Astrocyte (in vitro differentiated cells and primary cell): ENCODE measurements around the gene IPPK. TPM values are rescaled to one million over a fixed set of nuclear protein-coding genes. Genes with fewer than 3 reads are reported as not detected.

Experiments
- DNase-seq: peaks from one replicate; pipeline ENCODE4 v3.0.0-alpha.2; 2010; ENCODE audit warnings: low read depth
- FAIRE-seq: peaks from 2 replicates; lab custom pipeline; 2011; peaks lifted over from hg19 to GRCh38; lab: Jason Lieb, UNC
- H2AFZ ChIP-seq: 2 replicates; pipeline ENCODE4 v1.6.0; 2012; ENCODE audit warnings: low read depth, low read length, inconsistent platforms
- H3K27ac ChIP-seq: 2 replicates; pipeline ENCODE4 v1.5.1; 2011; ENCODE audit warnings: low read depth, low read length, inconsistent platforms
- H3K27me3 ChIP-seq: 2 replicates; pipeline ENCODE4 v1.6.0; 2011; ENCODE audit warnings: low read length, inconsistent platforms; ENCODE audit not compliant: insufficient read depth
- H3K36me3 ChIP-seq: 2 replicates; pipeline ENCODE4 v1.5.1; 2011; ENCODE audit warnings: low read length, inconsistent platforms; ENCODE audit not compliant: insufficient read depth
- H3K4me1 ChIP-seq: 2 replicates; pipeline ENCODE4 v1.5.1; 2011; ENCODE audit warnings: low read length, inconsistent platforms; ENCODE audit not compliant: insufficient read depth
- H3K4me2 ChIP-seq: 2 replicates; pipeline ENCODE4 v1.6.0; 2012; ENCODE audit warnings: low read length, inconsistent platforms
- H3K4me3 ChIP-seq: 2 replicates; pipeline ENCODE4 v1.5.1; 2011; ENCODE audit warnings: low read depth, mild to moderate bottlenecking, low read length, inconsistent platforms; ENCODE audit not compliant: insufficient read depth
- H3K79me2 ChIP-seq: 2 replicates; pipeline ENCODE4 v1.6.0; 2012; ENCODE audit warnings: mild to moderate bottlenecking, low read length, inconsistent platforms; ENCODE audit not compliant: insufficient read depth
- H3K9ac ChIP-seq: 2 replicates; pipeline ENCODE4 v1.6.0; 2012; ENCODE audit warnings: mild to moderate bottlenecking, low read length, inconsistent platforms
- H3K9me3 ChIP-seq: 2 replicates; pipeline ENCODE4 v1.5.1; 2012; ENCODE audit warnings: low read depth, mild to moderate bottlenecking, low read length, inconsistent platforms; ENCODE audit not compliant: insufficient read depth
- H4K20me1 ChIP-seq: 2 replicates; pipeline ENCODE4 v1.6.0; 2012; ENCODE audit warnings: low read length, inconsistent platforms; ENCODE audit not compliant: insufficient read depth
- H3K27ac Mint-ChIP-seq: one replicate; pipeline ENCODE4 v1.8.0; 2021; ENCODE audit warnings: mild to moderate bottlenecking, mixed read lengths; ENCODE audit not compliant: unreplicated experiment
- H3K27me3 Mint-ChIP-seq: one replicate; pipeline ENCODE4 v1.8.0; 2021; ENCODE audit warnings: low read depth, mixed read lengths; ENCODE audit not compliant: unreplicated experiment
- H3K36me3 Mint-ChIP-seq: one replicate; pipeline ENCODE4 v1.8.0; 2021; ENCODE audit warnings: low read depth, mixed read lengths; ENCODE audit not compliant: unreplicated experiment
- H3K4me1 Mint-ChIP-seq: one replicate; pipeline ENCODE4 v1.8.0; 2021; ENCODE audit warnings: low read depth, mixed read lengths; ENCODE audit not compliant: unreplicated experiment
- H3K4me3 Mint-ChIP-seq: one replicate; pipeline ENCODE4 v1.8.0; 2021; ENCODE audit warnings: mild to moderate bottlenecking, moderate library complexity, mixed read lengths; ENCODE audit not compliant: unreplicated experiment
- H3K9me3 Mint-ChIP-seq: one replicate; pipeline ENCODE4 v1.8.0; 2021; ENCODE audit warnings: mild to moderate bottlenecking, mixed read lengths; ENCODE audit not compliant: unreplicated experiment
- EZH2 ChIP-seq: IDR thresholded peaks from 2 replicates; pipeline ENCODE4 v1.6.1; 2012; ENCODE audit warnings: mild to moderate bottlenecking, low read length, inconsistent platforms; ENCODE audit not compliant: insufficient read depth
- total RNA-seq: library from RNA; stranded (reverse); gene quantifications from 2 replicates; pipeline ENCODE4 v1.2.1, GENCODE V29; 2021
- TF ChIP-seq, protein P1 (sequence below): IDR thresholded peaks from 2 replicates; pipeline ENCODE4 v1.5.1; 2011; ENCODE audit warnings: low read depth, mild to moderate bottlenecking, inconsistent platforms, low read length, moderate library complexity; ENCODE audit not compliant: insufficient read depth

Gene IPPK
- total RNA-seq, 1 donor from 2014 or later, result 14.1 TPM

DNA sequence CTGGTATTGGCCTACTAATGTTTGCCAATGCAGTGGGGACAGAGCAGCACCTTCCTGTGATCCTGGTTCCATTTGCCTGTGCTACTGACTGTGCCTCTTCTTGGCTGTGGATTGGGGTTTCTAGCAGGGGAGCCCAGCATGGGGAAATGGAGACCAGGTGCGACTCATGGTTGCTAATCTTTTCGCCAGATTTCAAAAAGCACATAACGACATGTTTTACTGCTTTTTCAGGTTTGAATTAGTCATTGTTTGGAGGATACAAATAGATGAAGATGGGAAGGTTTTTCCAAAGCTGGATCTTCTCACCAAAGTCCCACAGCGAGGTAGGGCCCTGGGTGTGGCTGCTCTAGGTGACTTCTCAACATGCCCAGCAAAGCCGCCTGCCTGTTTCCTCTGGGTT is 57.6 kb downstream of the IPPK start:
- Histone ChIP-seq H3K4me2 (no peak overlapping the region), H4K20me1 (no peaks in the 10 kb centered on the region), H2AFZ (no peak overlapping the region), H3K4me1 (peaks cover 16% of the 10 kb centered on the region), H3K79me2 (no peaks in the 10 kb centered on the region), H3K9me3 (no peaks in the 10 kb centered on the region), H3K4me3 (no peak overlapping the region), H3K9ac (no peak overlapping the region), H3K27ac (no peak overlapping the region), H3K27me3 (no peaks in the 10 kb centered on the region), H3K36me3 (peaks cover 21% of the 10 kb centered on the region)
- no peaks in the 10 kb centered on the region for H3K9me3 Mint-ChIP-seq
- TF ChIP-seq, protein P1, sequence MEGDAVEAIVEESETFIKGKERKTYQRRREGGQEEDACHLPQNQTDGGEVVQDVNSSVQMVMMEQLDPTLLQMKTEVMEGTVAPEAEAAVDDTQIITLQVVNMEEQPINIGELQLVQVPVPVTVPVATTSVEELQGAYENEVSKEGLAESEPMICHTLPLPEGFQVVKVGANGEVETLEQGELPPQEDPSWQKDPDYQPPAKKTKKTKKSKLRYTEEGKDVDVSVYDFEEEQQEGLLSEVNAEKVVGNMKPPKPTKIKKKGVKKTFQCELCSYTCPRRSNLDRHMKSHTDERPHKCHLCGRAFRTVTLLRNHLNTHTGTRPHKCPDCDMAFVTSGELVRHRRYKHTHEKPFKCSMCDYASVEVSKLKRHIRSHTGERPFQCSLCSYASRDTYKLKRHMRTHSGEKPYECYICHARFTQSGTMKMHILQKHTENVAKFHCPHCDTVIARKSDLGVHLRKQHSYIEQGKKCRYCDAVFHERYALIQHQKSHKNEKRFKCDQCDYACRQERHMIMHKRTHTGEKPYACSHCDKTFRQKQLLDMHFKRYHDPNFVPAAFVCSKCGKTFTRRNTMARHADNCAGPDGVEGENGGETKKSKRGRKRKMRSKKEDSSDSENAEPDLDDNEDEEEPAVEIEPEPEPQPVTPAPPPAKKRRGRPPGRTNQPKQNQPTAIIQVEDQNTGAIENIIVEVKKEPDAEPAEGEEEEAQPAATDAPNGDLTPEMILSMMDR, result no peak
- TF ChIP-seq EZH2, result no peak
- no peak for DNase-seq
- H3K27ac Mint-ChIP-seq, result no peak overlapping the region
- peaks cover 2% of the 10 kb centered on the region for H3K4me1 Mint-ChIP-seq
- no peaks in the 10 kb centered on the region for H3K27me3 Mint-ChIP-seq
- no peak for FAIRE-seq
- H3K36me3 Mint-ChIP-seq, result peaks cover 40% of the 10 kb centered on the region
- no peak overlapping the region for H3K4me3 Mint-ChIP-seq

DNA sequence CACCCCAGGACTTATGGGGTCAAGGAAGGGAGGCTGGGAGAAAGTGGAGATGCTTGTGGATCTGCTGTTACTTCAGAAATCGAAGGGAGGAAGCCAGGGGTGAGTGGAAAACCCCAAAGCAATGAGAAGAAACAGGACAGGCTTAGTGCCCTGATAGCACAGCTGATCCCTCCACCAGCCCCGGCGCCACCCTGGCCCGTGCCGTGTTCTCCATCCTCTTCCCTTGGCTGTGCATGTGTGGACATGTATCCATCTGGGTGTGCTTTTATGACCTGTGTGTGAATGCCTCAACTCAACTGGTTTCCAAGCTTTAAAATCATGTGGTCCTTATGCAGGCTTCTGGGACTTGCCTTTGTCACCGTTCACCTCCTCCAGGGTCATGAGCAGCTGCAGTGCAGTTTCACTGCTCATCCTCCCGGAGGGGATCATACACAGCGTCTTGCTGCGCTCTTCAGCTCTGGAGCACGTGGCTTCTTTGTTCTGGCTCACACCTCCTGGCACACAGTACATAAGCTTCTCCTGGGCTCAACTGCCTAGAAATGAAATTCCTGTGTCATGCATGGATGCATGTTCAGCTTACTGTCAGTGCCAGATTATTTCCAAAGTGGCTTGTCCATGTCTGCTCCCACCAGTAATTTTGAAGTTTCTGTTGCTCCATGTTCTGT is 58.2 kb downstream of the IPPK start:
- Histone ChIP-seq H3K4me3 (no peak overlapping the region), H3K79me2 (no peaks in the 10 kb centered on the region), H2AFZ (no peak overlapping the region), H3K36me3 (peaks cover 16% of the 10 kb centered on the region), H3K4me2 (no peak overlapping the region), H4K20me1 (no peaks in the 10 kb centered on the region), H3K27me3 (no peaks in the 10 kb centered on the region), H3K4me1 (peaks cover 16% of the 10 kb centered on the region), H3K9ac (no peak overlapping the region), H3K27ac (no peak overlapping the region), H3K9me3 (no peaks in the 10 kb centered on the region)
- no peak for DNase-seq
- FAIRE-seq, result no peak
- peak overlapping the region; percentile 59 for H3K27ac Mint-ChIP-seq
- TF ChIP-seq, protein P1, result no peak
- TF ChIP-seq EZH2, result no peak
- peaks cover 40% of the 10 kb centered on the region for H3K36me3 Mint-ChIP-seq
- no peak overlapping the region for H3K4me3 Mint-ChIP-seq
- H3K4me1 Mint-ChIP-seq, result peaks cover 5% of the 10 kb centered on the region
- no peaks in the 10 kb centered on the region for H3K27me3 Mint-ChIP-seq
- H3K9me3 Mint-ChIP-seq, result no peaks in the 10 kb centered on the region
